H1 (cell line): Measurements from ENCODE around the gene RPLP2. TPM values are rescaled to one million over a fixed set of nuclear protein-coding genes. Genes with fewer than 3 reads are reported as not detected.

ENCODE experiments used
- BCL11A ChIP-seq, 2 experiments: IDR thresholded peaks; one replicate each; pipeline ENCODE4 v1.6.1; 2011; ENCODE audit warnings: low read depth in 2 of 2, low read length in 2 of 2, mild to moderate bottlenecking in 2 of 2
- CBX5 ChIP-seq: fragments of 300-800, 300-1000 bp; sonication (generic); IDR thresholded peaks from 2 replicates; pipeline ENCODE4 v1.7.1; 2016; ENCODE audit warnings: antibody characterized with exemption, low read length, low read depth
- CHD7 ChIP-seq: fragments of 300-600 bp; sonication (generic); IDR thresholded peaks from 2 replicates; pipeline ENCODE4 v1.7.1; 2012; ENCODE audit warnings: low read length, moderate library complexity, mild to moderate bottlenecking, inconsistent platforms; ENCODE audit not compliant: insufficient replicate concordance
- GABPA ChIP-seq: IDR thresholded peaks from 2 replicates; pipeline ENCODE4 v1.6.1; 2011; ENCODE audit warnings: mild to moderate bottlenecking, low read length, moderate library complexity, borderline replicate concordance; ENCODE audit not compliant: insufficient read depth
- RAD21 ChIP-seq, 2 experiments: IDR thresholded peaks in 1 of 2; conservative IDR thresholded peaks in 1 of 2; 2 replicates each; pipeline ENCODE4 v1.6.1; 2011; ENCODE audit warnings: low read depth in 2 of 2, low read length in 2 of 2, improper control_type of control experiment in 1 of 2, inconsistent platforms in 1 of 2, mild to moderate bottlenecking in 1 of 2, moderate library complexity in 1 of 2
- polyA plus RNA-seq, 7 experiments: library from polyadenylated mRNA; depleted of rRNA in 3 of 7; stranded (reverse) in 5 of 7; unstranded in 2 of 7; fragments of >200 nt in 5 of 7; fragments of 200-250 nt in 2 of 7; gene quantifications; 1 replicate in 5 of 7; 2 replicates in 1 of 7; 4 replicates in 1 of 7; pipeline versions ENCODE4 v1.2.1 to v1.2.3, GENCODE V29; 2011 to 2013; ENCODE audit warnings: missing spikeins in 2 of 7, mixed read lengths in 2 of 7
- total RNA-seq: library from RNA; stranded (reverse); fragmentation: NEBNext Ultra II Directional; extraction: Animal tissue kit (Norgen Biotek cat#: 25700); gene quantifications from 2 replicates; pipeline ENCODE4 v1.2.1, GENCODE V29; 2021

Gene RPLP2
- total and polyA plus RNA-seq, 2 of the 8 experiments (the other 6 are each of a cell fraction or from before 2014, with no cell fraction given) = 1,789 to 2,106 TPM

GRCh38 chr11:765802-766091, 44.0 kb upstream of the RPLP2 start (continued):
- TF ChIP-seq CHD7 (no peak), GABPA (no peak), BCL11A (IDR thresholded peaks at IDR 0.05; ENCODE audit: low read depth in 2 of 2, low read length in 2 of 2) (no peak), RAD21 (IDR thresholded peaks at IDR 0.05 in 1 of 2, conservative IDR thresholded peaks at IDR 0.05 in 1 of 2; ENCODE audit: low read depth in 2 of 2, low read length in 2 of 2) (no peak), CBX5 (no peak)
